ENCODE results near the gene MAGI3. TPM values are rescaled to one million over a fixed set of nuclear protein-coding genes. Genes with fewer than 3 reads are reported as not detected.
"Not testable (repeated sequence)": the region's sequence is repeated elsewhere in the genome, so short reads cannot be mapped to it uniquely, and the experiment has no call there.

Gene MAGI3
- total RNA-seq, 2 donors from 2014 or later: 7.6 to 7.9 TPM

DNA sequence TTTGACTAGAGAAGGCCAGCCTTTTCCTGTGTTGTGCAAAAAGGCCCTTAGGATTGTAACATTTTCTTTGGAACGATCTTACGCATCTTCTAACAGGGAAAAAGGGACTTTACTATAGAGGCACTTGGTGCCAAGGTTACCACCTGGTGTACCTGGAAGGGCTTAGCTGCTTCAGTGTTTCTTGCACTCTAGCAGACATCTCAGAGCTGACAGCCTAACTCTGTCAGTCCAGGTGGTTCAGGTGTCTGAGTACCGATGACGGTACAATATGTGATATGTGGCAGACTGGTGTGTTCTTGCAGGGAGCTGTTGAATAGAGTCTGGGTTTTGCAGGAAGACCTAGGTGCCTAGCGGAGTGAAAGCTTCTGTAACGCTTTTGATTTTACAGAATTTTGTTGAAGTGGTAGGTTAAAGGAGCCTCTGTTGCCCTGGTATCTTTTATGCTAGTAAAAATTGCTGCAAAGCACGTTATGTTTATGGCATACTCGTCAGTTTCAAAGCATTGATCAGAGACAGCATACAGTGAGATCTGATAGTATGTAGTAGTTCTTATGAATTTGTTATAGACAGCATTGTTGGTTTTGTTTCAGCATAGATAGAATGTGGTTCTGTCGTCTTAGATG lies 1.4 kb downstream of the MAGI3 start:
- Mint-ChIP-seq H3K36me3 (ENCODE audit: low read depth) (no peaks in the 10 kb centered on the region), H3K4me3 (peak overlapping the region; percentile 73), H3K27ac (no peak overlapping the region), H3K27me3 (no peaks in the 10 kb centered on the region), H3K4me1 (peaks cover 19% of the 10 kb centered on the region), H3K9me3 (no peaks in the 10 kb centered on the region)
- ATAC-seq (replicated peaks): no peak

DNA sequence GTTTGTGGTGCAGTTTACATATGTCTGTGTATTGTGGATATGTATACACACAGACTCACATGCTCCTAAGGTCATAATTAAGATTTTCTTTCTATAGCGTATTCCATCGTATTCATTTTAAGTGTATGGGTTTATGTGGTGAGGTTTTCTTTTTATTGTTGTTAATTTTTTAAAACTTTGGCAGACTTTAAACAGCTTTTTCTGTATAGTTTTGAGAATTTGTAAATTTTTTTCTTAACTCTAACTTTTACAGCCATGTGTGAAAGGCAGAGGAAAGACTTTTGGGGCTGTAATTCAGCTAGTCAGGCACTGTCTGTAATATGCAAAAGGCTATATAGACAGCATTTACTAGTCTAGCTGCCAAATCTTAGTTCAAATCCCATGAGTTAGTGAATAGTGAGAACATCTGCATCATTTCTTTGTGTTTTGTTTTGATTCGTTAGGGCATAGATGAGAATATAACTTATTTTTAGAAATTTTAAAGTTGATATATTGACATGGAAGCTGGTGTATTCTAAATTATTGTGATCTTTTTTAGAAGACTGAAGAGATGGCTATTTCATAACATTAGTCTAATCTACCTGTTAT lies 2.3 kb downstream of the MAGI3 start:
- no peaks in the 10 kb centered on the region for H3K36me3 Mint-ChIP-seq (ENCODE audit: low read depth)
- H3K9me3 Mint-ChIP-seq: no peaks in the 10 kb centered on the region
- peaks cover 22% of the 10 kb centered on the region for H3K4me1 Mint-ChIP-seq
- H3K27me3 Mint-ChIP-seq: peaks cover 4% of the 10 kb centered on the region
- no peak for ATAC-seq (replicated peaks)
- H3K4me3 Mint-ChIP-seq: peak overlapping the region; percentile 73
- no peak overlapping the region for H3K27ac Mint-ChIP-seq

DNA sequence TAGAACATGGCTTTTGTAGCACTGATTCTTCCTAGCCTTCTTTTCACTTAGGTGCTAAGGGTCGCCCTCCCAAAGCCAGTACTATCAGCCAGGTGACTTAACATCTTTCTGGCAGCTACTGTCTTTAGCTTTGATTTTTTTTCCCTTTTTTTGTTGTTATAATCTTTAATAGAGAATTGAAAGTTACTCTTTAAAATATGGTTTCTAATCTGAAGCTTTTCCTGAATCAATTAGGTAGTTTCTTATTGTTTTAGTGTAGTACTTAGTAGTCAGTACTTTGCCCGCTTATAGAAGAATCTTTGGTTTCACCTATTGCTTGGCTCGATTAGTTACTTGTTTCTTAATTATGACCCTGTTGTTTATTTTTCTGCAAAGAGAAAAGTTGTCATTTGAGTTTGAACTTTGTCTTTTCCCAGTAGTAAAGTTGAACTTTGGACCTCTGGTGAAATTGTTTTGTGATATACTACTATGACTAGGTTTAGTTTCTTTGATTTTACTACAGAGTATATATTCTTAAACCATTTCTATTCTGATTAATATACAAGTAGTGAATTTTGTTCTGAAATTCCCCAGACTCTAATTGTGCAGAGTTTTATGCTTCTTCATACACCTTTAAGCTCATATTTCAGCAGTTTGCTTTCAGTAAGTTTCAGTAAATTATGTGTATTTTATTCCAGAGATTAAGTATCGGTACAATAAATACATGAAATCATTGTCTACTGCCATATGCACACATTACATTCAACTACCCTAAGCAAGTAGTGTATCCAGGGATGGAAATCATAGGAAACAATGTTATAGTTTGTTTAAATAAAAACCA lies 3.9 kb downstream of the MAGI3 start:
- no peak overlapping the region for H3K4me3 Mint-ChIP-seq
- no peak for ATAC-seq (replicated peaks)
- peaks cover 4% of the 10 kb centered on the region for H3K27me3 Mint-ChIP-seq
- no peak overlapping the region for H3K27ac Mint-ChIP-seq
- peaks cover 16% of the 10 kb centered on the region for H3K4me1 Mint-ChIP-seq
- H3K36me3 Mint-ChIP-seq (ENCODE audit: low read depth): no peaks in the 10 kb centered on the region
- H3K9me3 Mint-ChIP-seq: no peaks in the 10 kb centered on the region

DNA sequence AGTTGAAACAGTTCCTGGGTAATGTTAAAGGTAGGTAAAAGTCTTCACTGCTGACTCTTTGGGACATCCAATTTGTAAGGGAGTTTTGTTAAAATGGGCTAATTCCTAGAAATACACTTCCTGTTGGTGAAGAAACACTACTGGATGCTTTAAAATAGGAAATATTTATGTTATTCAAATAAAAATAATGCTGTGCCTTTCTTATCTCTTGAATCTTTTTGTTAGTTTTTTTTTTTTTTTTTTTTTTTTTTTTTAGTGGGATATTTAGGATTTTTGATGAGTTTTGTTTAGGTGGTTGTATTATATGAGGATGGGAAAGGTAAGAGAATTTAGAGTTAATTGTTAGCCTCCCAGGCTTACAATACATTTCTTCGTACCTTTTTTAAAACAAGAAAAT lies 4.5 kb downstream of the MAGI3 start:
- H3K4me1 Mint-ChIP-seq: peaks cover 11% of the 10 kb centered on the region
- H3K27me3 Mint-ChIP-seq: peaks cover 4% of the 10 kb centered on the region
- H3K4me3 Mint-ChIP-seq: no peak overlapping the region
- no peaks in the 10 kb centered on the region for H3K36me3 Mint-ChIP-seq (ENCODE audit: low read depth)
- no peak overlapping the region for H3K27ac Mint-ChIP-seq
- H3K9me3 Mint-ChIP-seq: no peaks in the 10 kb centered on the region
- no peak for ATAC-seq (replicated peaks)

DNA sequence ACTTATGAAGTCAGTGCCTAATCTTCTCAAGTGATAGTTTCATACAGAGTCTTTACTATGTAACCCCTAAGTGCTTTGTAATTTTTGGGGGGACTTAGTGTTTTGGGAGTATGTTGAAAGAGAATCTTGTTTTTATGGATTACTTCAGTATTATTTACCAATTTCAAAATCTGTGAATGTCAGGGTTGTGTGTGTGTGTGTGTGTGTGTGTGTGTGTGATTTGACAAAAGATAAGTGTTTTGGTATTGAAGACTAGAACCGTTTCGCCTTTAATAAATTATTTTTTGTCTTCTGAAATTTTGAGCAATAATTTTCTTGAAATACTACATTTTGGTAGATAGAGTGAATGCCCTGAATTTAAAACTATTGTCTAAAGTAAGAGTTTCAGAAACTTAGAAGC lies 5.8 kb downstream of the MAGI3 start:
- Mint-ChIP-seq H3K36me3 (ENCODE audit: low read depth) (no peaks in the 10 kb centered on the region), H3K9me3 (no peaks in the 10 kb centered on the region), H3K4me3 (no peak overlapping the region), H3K27ac (no peak overlapping the region), H3K4me1 (peaks cover 11% of the 10 kb centered on the region), H3K27me3 (peaks cover 4% of the 10 kb centered on the region)
- no peak for ATAC-seq (replicated peaks)

DNA sequence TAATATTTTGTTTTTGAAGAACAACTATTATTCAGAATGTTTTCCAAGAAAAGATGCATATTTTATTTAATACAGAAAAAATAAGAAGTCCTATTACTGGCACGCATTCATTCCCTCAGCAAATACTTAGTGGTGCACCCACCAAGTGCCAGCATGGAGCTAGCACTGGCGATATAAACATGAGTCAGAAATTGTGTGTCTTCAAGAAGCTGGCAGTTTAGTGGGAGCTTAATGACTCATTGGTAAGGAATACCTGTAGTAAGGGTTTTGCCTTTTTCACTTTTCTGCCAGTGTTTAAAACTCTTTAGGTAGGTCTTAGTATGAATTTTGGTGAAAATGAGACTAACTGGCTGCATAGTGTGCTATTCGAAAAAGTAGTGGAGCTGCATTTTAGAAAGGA lies 6.3 kb downstream of the MAGI3 start:
- H3K4me1 Mint-ChIP-seq: peaks cover 10% of the 10 kb centered on the region
- no peaks in the 10 kb centered on the region for H3K36me3 Mint-ChIP-seq (ENCODE audit: low read depth)
- H3K27me3 Mint-ChIP-seq: peaks cover 4% of the 10 kb centered on the region
- H3K9me3 Mint-ChIP-seq: no peaks in the 10 kb centered on the region
- H3K27ac Mint-ChIP-seq: no peak overlapping the region
- H3K4me3 Mint-ChIP-seq: no peak overlapping the region
- peak; percentile 39 for ATAC-seq (replicated peaks)

DNA sequence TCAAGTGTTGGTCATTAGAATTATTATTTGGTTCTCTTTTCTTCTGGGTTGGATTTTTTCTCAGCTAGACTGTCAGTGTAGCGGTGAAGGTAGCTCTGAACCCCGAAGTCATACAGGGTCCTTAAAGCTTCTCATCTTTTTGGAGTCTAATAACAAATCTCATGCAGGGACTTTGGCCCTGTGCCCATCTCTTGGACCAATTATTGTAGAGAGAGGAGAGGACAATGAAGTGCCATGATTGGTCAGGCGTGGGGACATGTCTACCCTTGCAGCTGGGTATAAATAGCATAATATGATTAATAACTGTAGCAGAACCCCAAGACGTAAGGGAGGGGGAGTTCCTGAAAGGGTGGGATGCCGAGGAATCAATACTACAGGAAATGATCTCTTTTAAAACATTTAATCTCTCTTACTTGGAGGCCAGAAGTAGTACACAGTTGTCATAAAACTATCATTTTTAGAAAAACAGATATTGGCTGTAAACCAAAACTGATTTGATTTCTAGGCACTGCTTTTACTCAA lies 8.8 kb downstream of the MAGI3 start:
- H3K27me3 Mint-ChIP-seq: peaks cover 4% of the 10 kb centered on the region
- no peaks in the 10 kb centered on the region for H3K9me3 Mint-ChIP-seq
- ATAC-seq (replicated peaks): no peak
- H3K4me3 Mint-ChIP-seq: no peak overlapping the region
- H3K4me1 Mint-ChIP-seq: peaks cover 9% of the 10 kb centered on the region
- H3K36me3 Mint-ChIP-seq (ENCODE audit: low read depth): no peaks in the 10 kb centered on the region
- H3K27ac Mint-ChIP-seq: no peak overlapping the region

DNA sequence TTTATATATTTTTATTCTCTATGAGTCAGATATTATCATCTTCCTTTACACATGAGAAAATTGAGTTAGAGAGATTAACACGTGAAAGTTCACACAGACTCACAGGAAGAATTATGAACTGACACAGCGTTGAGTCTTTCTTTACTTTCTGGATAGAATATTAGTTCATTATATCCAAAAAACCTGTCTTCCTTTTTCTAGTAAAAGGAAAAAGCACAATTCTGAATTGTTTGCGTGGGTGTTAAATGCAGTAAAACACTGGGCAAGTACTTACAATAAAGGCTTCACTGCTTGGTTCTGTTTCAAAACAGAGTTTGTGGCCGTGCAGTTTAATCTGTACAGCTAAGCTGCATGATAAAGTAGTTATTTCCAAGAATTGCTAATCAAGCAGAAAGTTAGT lies 10.8 kb downstream of the MAGI3 start:
- Mint-ChIP-seq H3K27me3 (peaks cover 4% of the 10 kb centered on the region), H3K9me3 (no peaks in the 10 kb centered on the region)
- ATAC-seq (replicated peaks): no peak

DNA sequence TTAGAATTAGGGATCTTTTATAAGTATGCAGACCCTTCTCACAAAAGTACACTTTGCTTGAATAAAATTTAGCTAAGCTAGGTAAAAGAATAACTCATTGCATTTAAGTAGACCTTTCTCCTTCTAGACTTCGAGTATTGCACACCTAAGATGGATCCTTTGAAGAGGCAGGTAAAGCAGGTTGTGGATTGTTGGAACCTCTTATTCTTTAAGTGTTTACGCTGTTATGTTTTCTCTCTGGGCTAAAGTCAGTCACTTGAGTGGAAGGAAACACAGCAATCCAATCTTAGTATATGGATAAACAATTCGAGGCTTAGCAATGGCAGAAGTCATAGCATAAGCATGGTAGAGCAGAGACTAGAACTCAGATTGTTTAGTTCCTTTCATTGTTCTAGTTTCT lies 11.4 kb downstream of the MAGI3 start:
- Mint-ChIP-seq H3K9me3 (no peaks in the 10 kb centered on the region), H3K4me1 (peaks cover 9% of the 10 kb centered on the region), H3K4me3 (no peak overlapping the region), H3K27me3 (peaks cover 4% of the 10 kb centered on the region), H3K36me3 (ENCODE audit: low read depth) (no peaks in the 10 kb centered on the region), H3K27ac (no peak overlapping the region)
- no peak for ATAC-seq (replicated peaks)

More for the DNA sequence above, 10.8 kb downstream of the MAGI3 start:
- Mint-ChIP-seq H3K4me3 (no peak overlapping the region), H3K4me1 (peaks cover 9% of the 10 kb centered on the region), H3K36me3 (ENCODE audit: low read depth) (no peaks in the 10 kb centered on the region), H3K27ac (no peak overlapping the region)

DNA sequence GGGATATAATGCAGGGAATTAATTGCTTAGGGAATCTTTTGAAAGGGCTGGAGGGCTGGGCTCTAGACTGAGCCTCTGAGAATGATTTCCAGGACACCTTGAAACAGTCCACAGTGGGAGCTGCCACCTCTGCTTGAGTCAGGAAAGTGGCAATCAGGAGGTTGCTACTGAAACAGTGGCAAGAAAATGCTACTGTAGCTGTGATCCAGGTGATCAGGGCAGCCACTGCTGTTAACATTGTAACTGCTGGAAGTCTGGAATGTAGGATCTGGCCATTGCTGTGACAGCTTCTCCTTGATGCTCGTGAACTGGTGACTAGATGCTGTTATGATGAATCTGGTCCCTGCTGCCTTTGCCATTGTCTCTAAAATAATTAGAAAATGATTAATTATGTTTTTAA lies 12.8 kb downstream of the MAGI3 start:
- Mint-ChIP-seq H3K36me3 (ENCODE audit: low read depth) (no peaks in the 10 kb centered on the region), H3K4me1 (peaks cover 12% of the 10 kb centered on the region), H3K9me3 (no peaks in the 10 kb centered on the region), H3K27me3 (no peaks in the 10 kb centered on the region), H3K4me3 (no peak overlapping the region), H3K27ac (no peak overlapping the region)
- no peak for ATAC-seq (replicated peaks)

DNA sequence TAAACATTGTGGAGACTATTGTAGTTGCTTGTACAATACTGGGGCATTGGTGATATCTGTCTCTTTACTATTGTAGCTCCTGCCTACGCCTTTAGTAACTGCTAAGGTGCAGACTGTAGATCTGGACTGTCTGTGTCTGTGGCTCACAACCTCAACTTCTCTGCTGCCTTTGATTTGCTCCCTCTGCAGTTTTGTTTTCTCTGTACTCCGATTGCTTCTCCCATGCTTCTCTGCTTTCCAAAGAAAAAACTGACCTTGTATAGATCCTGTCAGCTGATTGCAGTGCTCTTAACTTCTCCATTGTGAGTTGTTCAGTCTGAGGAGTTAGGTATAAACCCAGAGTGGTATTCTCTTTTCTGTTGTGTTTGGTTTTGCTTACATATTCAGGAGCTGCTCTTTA lies 15.3 kb downstream of the MAGI3 start:
- Mint-ChIP-seq H3K27ac (no peak overlapping the region), H3K27me3 (no peaks in the 10 kb centered on the region), H3K9me3 (no peaks in the 10 kb centered on the region), H3K4me3 (no peak overlapping the region), H3K4me1 (peaks cover 12% of the 10 kb centered on the region), H3K36me3 (ENCODE audit: low read depth) (no peaks in the 10 kb centered on the region)
- no peak for ATAC-seq (replicated peaks)

DNA sequence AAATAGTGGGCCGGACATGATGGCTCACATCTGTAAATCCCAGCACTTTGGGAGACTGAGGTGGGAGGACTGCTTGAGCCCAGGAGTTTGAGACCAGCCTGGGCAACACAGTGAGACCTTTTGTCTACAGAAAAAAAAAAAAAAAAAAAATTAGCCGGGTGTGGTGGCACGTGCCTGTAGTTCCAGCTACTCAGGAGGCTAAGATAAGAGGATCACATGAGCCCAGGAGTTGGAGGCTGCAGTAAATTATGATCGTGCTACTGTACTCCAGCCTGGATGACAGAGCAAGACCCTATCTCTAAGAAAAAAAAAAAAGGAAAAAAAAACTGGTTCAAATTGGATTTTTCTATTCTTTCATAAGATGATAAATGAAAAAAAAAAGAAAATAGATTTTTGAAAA lies 15.8 kb downstream of the MAGI3 start:
- not testable (repeated sequence) for H3K36me3 Mint-ChIP-seq (ENCODE audit: low read depth); H3K9me3 Mint-ChIP-seq; ATAC-seq (replicated peaks); H3K4me3 Mint-ChIP-seq; H3K27me3 Mint-ChIP-seq; H3K27ac Mint-ChIP-seq
- peaks cover 12% of the 10 kb centered on the region for H3K4me1 Mint-ChIP-seq

DNA sequence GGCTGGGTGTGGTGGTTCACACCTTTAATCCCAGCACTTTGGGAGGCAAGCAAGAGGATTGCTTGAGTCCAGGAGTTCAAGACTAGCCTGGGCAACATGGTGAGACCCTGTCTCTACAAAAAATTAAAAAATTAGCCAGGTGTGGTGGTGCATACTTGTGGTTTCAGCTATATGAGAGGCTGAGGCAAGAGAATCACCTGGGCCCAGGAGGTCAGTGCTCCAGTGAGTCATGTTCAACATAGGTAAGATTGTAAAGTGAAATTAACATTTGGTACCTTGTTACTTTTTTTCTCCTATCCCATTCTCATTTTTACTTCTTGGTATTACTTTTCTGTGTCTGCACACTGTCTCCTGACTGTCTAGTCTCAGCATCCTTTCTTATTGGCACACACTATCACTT lies 19.0 kb downstream of the MAGI3 start:
- H3K36me3 Mint-ChIP-seq (ENCODE audit: low read depth): no peaks in the 10 kb centered on the region
- ATAC-seq (replicated peaks): no peak
- H3K4me3 Mint-ChIP-seq: no peak overlapping the region
- no peaks in the 10 kb centered on the region for H3K9me3 Mint-ChIP-seq
- peaks cover 7% of the 10 kb centered on the region for H3K4me1 Mint-ChIP-seq
- H3K27ac Mint-ChIP-seq: no peak overlapping the region
- no peaks in the 10 kb centered on the region for H3K27me3 Mint-ChIP-seq

DNA sequence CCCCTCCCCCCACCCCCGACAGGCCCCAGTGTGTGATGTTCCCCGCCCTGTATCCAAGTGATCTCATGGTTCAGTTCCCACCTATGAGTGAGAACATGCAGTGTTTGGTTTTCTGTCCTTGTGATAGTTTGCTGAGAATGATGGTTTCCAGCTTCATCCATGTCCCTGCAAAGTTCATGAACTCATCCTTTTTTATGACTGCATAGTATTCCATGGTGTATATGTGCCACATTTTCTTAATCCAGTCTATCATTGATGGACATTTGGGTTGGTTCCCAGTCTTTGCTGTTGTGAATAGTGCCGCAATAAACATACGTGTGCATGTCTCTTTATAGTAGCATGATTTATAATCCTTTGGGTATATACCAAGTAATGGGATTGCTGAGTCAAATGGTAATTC lies 21.7 kb downstream of the MAGI3 start:
- H3K4me3 Mint-ChIP-seq; H3K27me3 Mint-ChIP-seq; H3K36me3 Mint-ChIP-seq (ENCODE audit: low read depth); H3K9me3 Mint-ChIP-seq; H3K4me1 Mint-ChIP-seq; ATAC-seq (replicated peaks); H3K27ac Mint-ChIP-seq: not testable (repeated sequence)

Measured in activated T-helper 17 cell treated with anti-CD3 and anti-CD28 coated beads, Interleukin-2, amount 50 U/mL, for 72 hours (primary cell).